ENCODE data around the gene METTL1.

- TF ChIP-seq CTCF (conservative IDR thresholded peaks at IDR 0.05), result no peak
- TF ChIP-seq EZH2 (IDR thresholded peaks at IDR 0.05; ENCODE audit: low read depth), result no peak
Measured at GRCh38 chr12:57741413-57741789, 30.5 kb downstream of the METTL1 start.

Data from PC-9 (cell line).